ENCODE results near the gene CDH11.

GRCh38 chr16:65117811-65118448 is 3.9 kb downstream of the CDH11 start:
- no peak for TF ChIP-seq REST (IDR thresholded peaks at IDR 0.05; ENCODE audit: insufficient read depth in 1 of 2, low read depth in 2 of 2, low read length in 2 of 2)
- TF ChIP-seq POLR2AphosphoS5 (IDR thresholded peaks at IDR 0.05; ENCODE audit: low read depth, low read length), result no peak
- TF ChIP-seq SIN3A (IDR thresholded peaks at IDR 0.05; ENCODE audit: borderline replicate concordance, insufficient read depth, low read length), result peak; percentile 72; the same call in 1 of the 2 replicates
- TF ChIP-seq FOXP2 (optimal IDR thresholded peaks at IDR 0.05; ENCODE audit: borderline replicate concordance, extremely low read depth, extremely low read length, insufficient read depth), result no peak

Measured in PFSK-1 (cell line).